Endothelial cell of umbilical vein (primary cell): ENCODE data around the gene KIN. TPM values are rescaled to one million over a fixed set of nuclear protein-coding genes. Genes with fewer than 3 reads are reported as not detected.

Experiments used
- BruUV-seq: library from RNA; stranded (reverse); fragments of 400-500 nt; replicated peaks from 2 replicates; lab custom pipeline; 2021; lab: Mats Ljungman, UMichigan
- CTCF ChIA-PET: fragments of 300-600, 350-600 bp; sonication (Branson Sonifier 250); formaldehyde crosslinking; loops from one replicate; lab custom pipeline; 2021; ENCODE audit warnings: antibody characterized with exemption, inconsistent platforms; lab: Charles Lee
- POLR2A ChIA-PET: fragments of 300-600, 350-600 bp; sonication (Branson Sonifier 250); formaldehyde crosslinking; loops from one replicate; lab custom pipeline; 2021; ENCODE audit warnings: antibody characterized with exemption, inconsistent platforms; lab: Charles Lee
- DNase-seq: peaks from one replicate; pipeline ENCODE4 v3.0.0-alpha.2; 2011; ENCODE audit warnings: low read depth, low spot score
- FAIRE-seq: peaks from 2 replicates; lab custom pipeline; 2011; peaks lifted over from hg19 to GRCh38; lab: Jason Lieb, UNC
- H2AFZ ChIP-seq: 2 replicates; pipeline ENCODE4 v1.6.0; 2012; ENCODE audit warnings: low read depth, low read length, control low read depth, inconsistent platforms
- H3K27ac ChIP-seq: 2 replicates; pipeline ENCODE4 v1.5.1; 2011; ENCODE audit warnings: low read depth, mild to moderate bottlenecking, control low read depth, low read length, moderate library complexity; ENCODE audit not compliant: insufficient read depth
- H3K27me3 ChIP-seq, 2 experiments: 2 replicates each; pipeline versions ENCODE4 v1.6.0 to v1.6.1; 2011; ENCODE audit warnings: low read length in 2 of 2, mixed read lengths in 1 of 2; ENCODE audit not compliant: control insufficient read depth in 2 of 2, insufficient read depth in 2 of 2
- H3K36me3 ChIP-seq, 2 experiments: 2 replicates in 1 of 2; 3 replicates in 1 of 2; pipeline ENCODE4 v1.5.1; 2011; ENCODE audit warnings: low read length in 2 of 2, mild to moderate bottlenecking in 1 of 2, moderate library complexity in 1 of 2; ENCODE audit not compliant: control insufficient read depth in 2 of 2, insufficient read depth in 2 of 2; ENCODE audit errors: extremely low read depth in 1 of 2
- H3K4me1 ChIP-seq: 3 replicates; pipeline ENCODE4 v1.5.1; 2011; ENCODE audit warnings: mild to moderate bottlenecking, low read length; ENCODE audit not compliant: control insufficient read depth, insufficient read depth; ENCODE audit errors: extremely low read depth
- H3K4me2 ChIP-seq: 2 replicates; pipeline ENCODE4 v1.6.1; 2011; ENCODE audit warnings: low read length, control low read depth, mixed read lengths; ENCODE audit not compliant: insufficient read depth
- H3K4me3 ChIP-seq, 3 experiments: fragments of 200-600 bp in 1 of 3; sonication (generic), shearing (Covaris generic) in 1 of 3; replicated peaks in 1 of 3; 2 replicates each; pipeline ENCODE4 v1.5.1; 2011 to 2016; ENCODE audit warnings: control low read depth in 3 of 3, low read length in 3 of 3, mild to moderate bottlenecking in 2 of 3, inconsistent platforms in 1 of 3, low read depth in 1 of 3, moderate library complexity in 1 of 3; ENCODE audit not compliant: insufficient read depth in 1 of 3
- H3K79me2 ChIP-seq: 2 replicates; pipeline ENCODE4 v1.6.0; 2012; ENCODE audit warnings: low read length, inconsistent platforms; ENCODE audit not compliant: control insufficient read depth, insufficient read depth
- H3K9ac ChIP-seq: replicated peaks from 2 replicates; pipeline ENCODE3; 2011; ENCODE audit warnings: low read length, control low read depth; ENCODE audit not compliant: insufficient read depth; ENCODE audit errors: extremely low read depth
- H3K9me1 ChIP-seq: replicated peaks from 3 replicates; pipeline ENCODE4 v1.6.0; 2011; ENCODE audit warnings: mild to moderate bottlenecking, low read length; ENCODE audit not compliant: control insufficient read depth, insufficient read depth; ENCODE audit errors: extremely low read depth
- H3K9me3 ChIP-seq: replicated peaks from 2 replicates; pipeline ENCODE4 v1.5.1; 2012; ENCODE audit warnings: low read length, inconsistent platforms; ENCODE audit not compliant: control insufficient read depth, insufficient read depth
- H4K20me1 ChIP-seq: replicated peaks from 2 replicates; pipeline ENCODE3; 2011; ENCODE audit warnings: mild to moderate bottlenecking, low read length; ENCODE audit not compliant: control insufficient read depth, insufficient read depth; ENCODE audit errors: extremely low read depth
- EZH2 ChIP-seq: IDR thresholded peaks from 2 replicates; pipeline ENCODE4 v1.6.1; 2012; ENCODE audit warnings: borderline replicate concordance, low read depth, mild to moderate bottlenecking, moderate library complexity, low read length, inconsistent platforms; ENCODE audit not compliant: severe bottlenecking
- FOS ChIP-seq: IDR thresholded peaks from 2 replicates; pipeline ENCODE4 v1.6.1; 2011; ENCODE audit warnings: mild to moderate bottlenecking, low read length, moderate library complexity, borderline replicate concordance; ENCODE audit not compliant: insufficient read depth
- MAX ChIP-seq: IDR thresholded peaks from 2 replicates; pipeline ENCODE4 v1.6.1; 2011; ENCODE audit not compliant: insufficient read depth, insufficient read length
- MYC ChIP-seq: IDR thresholded peaks from one replicate; pipeline ENCODE4 v1.6.1; 2011; ENCODE audit warnings: mild to moderate bottlenecking, low read depth, low read length
- POLR2A ChIP-seq: IDR thresholded peaks from 2 replicates; pipeline ENCODE4 v1.6.1; 2012; ENCODE audit warnings: low read depth, mild to moderate bottlenecking, control low read depth, low read length
- dilution Hi-C: fragments of 300-500 bp; cut with MboI; formaldehyde crosslinking; loops from one replicate; pipeline ENCODE4 v1.15.0; 2019; ENCODE audit warnings: low sequenced_read_pairs; ENCODE audit not compliant: extremely low pct_ligation_motif_present
- intact Hi-C: fragments of 100-400 bp; cut with micrococcal nuclease; formaldehyde crosslinking; loops from one replicate; pipeline ENCODE4 v1.10.0; 2022
- polyA plus RNA-seq, 4 experiments: library from polyadenylated mRNA; depleted of rRNA in 3 of 4; stranded (reverse) in 3 of 4; unstranded in 1 of 4; fragments of >200 nt; gene quantifications; 2 replicates each; pipeline versions ENCODE4 v1.2.1 to v1.2.3, GENCODE V29; 2011 to 2012; ENCODE audit warnings: missing spikeins in 1 of 4
- total RNA-seq: library from RNA; stranded (reverse); gene quantifications from 2 replicates; pipeline ENCODE4 v1.2.3, GENCODE V29; 2021

Gene KIN
- total and polyA plus RNA-seq, 2 donors (not counting 3 experiments of a cell fraction or from before 2014, with no cell fraction given) = 2.6 to 14.4 TPM

- no peak overlapping the region for H3K4me2 ChIP-seq
- DNase-seq (no peak), FAIRE-seq (no peak)
- H3K4me3 ChIP-seq = no peak overlapping the region
- dilution Hi-C loops (no loop called here), intact Hi-C loops (no loop called here)
- H3K36me3 ChIP-seq = no peaks in the 10 kb centered on the region
- H2AFZ ChIP-seq = no peak overlapping the region
- no peaks in the 10 kb centered on the region for H3K9me1 ChIP-seq
- H3K27me3 ChIP-seq = peaks cover 0 to 2% of the 10 kb centered on the region in 2 experiments
- POLR2A ChIA-PET = no interaction called here
- CTCF ChIA-PET = interaction anchor here (1.1 kb wide), 1 partner anchor 182 kb away, joined by 3 read pairs; no protein-coding TSS in a partner anchor
- H3K27ac ChIP-seq = no peak overlapping the region
- H3K9me3 ChIP-seq = no peaks in the 10 kb centered on the region
- no peaks in the 10 kb centered on the region for H3K4me1 ChIP-seq
- TF ChIP-seq MYC (no peak), FOS (no peak), POLR2A (no peak), EZH2 (no peak)
- H3K79me2 ChIP-seq = no peaks in the 10 kb centered on the region
- BruUV-seq = no TSS peak
- H4K20me1 ChIP-seq = no peaks in the 10 kb centered on the region
- H3K9ac ChIP-seq = no peak overlapping the region
These were observed 79.8 kb downstream of the KIN start for GRCh38 chr10:7707858-7708622.

- TF ChIP-seq MAX = no peak
- no peak for TF ChIP-seq POLR2A
- no peak for TF ChIP-seq MYC
- TF ChIP-seq FOS = no peak
- no peak for TF ChIP-seq EZH2
- no peaks in the 10 kb centered on the region for H3K4me1 ChIP-seq
- dilution Hi-C loops (no loop called here), intact Hi-C loops (no loop called here)
- H4K20me1 ChIP-seq = no peaks in the 10 kb centered on the region
- H3K9me3 ChIP-seq = no peaks in the 10 kb centered on the region
- peaks cover 0 to 2% of the 10 kb centered on the region in 2 experiments for H3K27me3 ChIP-seq
- no peak overlapping the region for H3K9ac ChIP-seq
- no peak overlapping the region for H3K4me2 ChIP-seq
- BruUV-seq = no TSS peak
- H3K79me2 ChIP-seq = no peaks in the 10 kb centered on the region
- H3K9me1 ChIP-seq = no peaks in the 10 kb centered on the region
- ChIA-PET POLR2A (no interaction called here), CTCF (interaction anchor here (1.1 to 1.2 kb wide), 2 partner anchors 20 to 181 kb away, joined by 3 read pairs; no protein-coding TSS in a partner anchor)
- no peak overlapping the region for H2AFZ ChIP-seq
- no peak overlapping the region for H3K27ac ChIP-seq
- DNase-seq (no peak), FAIRE-seq (no peak)
- no peaks in the 10 kb centered on the region for H3K36me3 ChIP-seq
- H3K4me3 ChIP-seq = no peak overlapping the region
These were observed 80.7 kb downstream of the KIN start for GRCh38 chr10:7707102-7707501.
